CD14-positive monocyte (primary cell): ENCODE results near the gene CDKAL1. TPM values are rescaled to one million over a fixed set of nuclear protein-coding genes. Genes with fewer than 3 reads are reported as not detected.

Experiments used
- DNase-seq, 3 donors: peaks; one replicate each; pipeline ENCODE4 v3.0.0-alpha.2; 2011 to 2022
- H2AFZ ChIP-seq: 2 replicates; pipeline ENCODE4 v1.6.0; 2012; ENCODE audit warnings: mild to moderate bottlenecking, low read depth, low read length, inconsistent platforms; ENCODE audit not compliant: insufficient read depth, poor library complexity, severe bottlenecking
- H3K27ac ChIP-seq, 2 donors: 1 replicate in 1 of 2; 2 replicates in 1 of 2; pipeline ENCODE4 v1.5.1; 2012 to 2013; ENCODE audit warnings: low read length in 2 of 2, control low read depth in 1 of 2, inconsistent platforms in 1 of 2, low read depth in 1 of 2, mild to moderate bottlenecking in 1 of 2
- H3K27me3 ChIP-seq, 2 donors: one replicate each; pipeline versions ENCODE4 v1.6.0 to v1.6.1; 2011 to 2013; ENCODE audit warnings: low read length in 2 of 2; ENCODE audit not compliant: control insufficient read depth in 2 of 2, insufficient read depth in 2 of 2
- H3K36me3 ChIP-seq, 2 donors: replicated peaks in 1 of 2; 1 replicate in 1 of 2; 2 replicates in 1 of 2; pipeline versions ENCODE4 v1.5.1 to v1.6.1; 2012 to 2013; ENCODE audit warnings: low read length in 2 of 2, control low read depth in 1 of 2, inconsistent platforms in 1 of 2, mild to moderate bottlenecking in 1 of 2; ENCODE audit not compliant: insufficient read depth in 2 of 2, control insufficient read depth in 1 of 2
- H3K4me1 ChIP-seq, 2 donors: 1 replicate in 1 of 2; 2 replicates in 1 of 2; pipeline versions ENCODE4 v1.5.1 to v1.6.1; 2012 to 2013; ENCODE audit warnings: low read length in 2 of 2, control low read depth in 1 of 2, inconsistent platforms in 1 of 2, mild to moderate bottlenecking in 1 of 2, moderate library complexity in 1 of 2; ENCODE audit not compliant: insufficient read depth in 2 of 2, control insufficient read depth in 1 of 2
- H3K4me2 ChIP-seq: replicated peaks from 2 replicates; pipeline ENCODE3; 2012; ENCODE audit warnings: low read length, moderate library complexity, mild to moderate bottlenecking; ENCODE audit not compliant: poor library complexity, severe bottlenecking; ENCODE audit errors: extremely low read depth
- H3K4me3 ChIP-seq, 3 experiments: fragments of 200-600 bp in 1 of 3; sonication (generic) in 1 of 3; replicated peaks in 1 of 3; 1 replicate in 2 of 3; 2 replicates in 1 of 3; pipeline ENCODE4 v1.5.1; 2011 to 2013; ENCODE audit warnings: low read length in 3 of 3, mild to moderate bottlenecking in 3 of 3, control low read depth in 2 of 3, low read depth in 2 of 3, inconsistent platforms in 1 of 3, moderate library complexity in 1 of 3
- H3K79me2 ChIP-seq: 2 replicates; pipeline ENCODE4 v1.6.0; 2012; ENCODE audit warnings: mild to moderate bottlenecking, control low read depth, inconsistent platforms, low read length, moderate library complexity; ENCODE audit not compliant: insufficient read depth
- H3K9ac ChIP-seq: 2 replicates; pipeline ENCODE4 v1.6.0; 2017; ENCODE audit warnings: low read length, mild to moderate bottlenecking; ENCODE audit not compliant: insufficient read depth, poor library complexity, severe bottlenecking
- H3K9me3 ChIP-seq, 2 donors: replicated peaks in 1 of 2; 1 replicate in 1 of 2; 2 replicates in 1 of 2; pipeline versions ENCODE4 v1.5.1 to v1.6.1; 2012 to 2013; ENCODE audit warnings: low read length in 2 of 2, control low read depth in 1 of 2; ENCODE audit not compliant: control insufficient read depth in 1 of 2, insufficient read depth in 1 of 2
- H4K20me1 ChIP-seq: 2 replicates; pipeline ENCODE4 v1.6.0; 2012; ENCODE audit warnings: mild to moderate bottlenecking, low read length, control low read depth, moderate library complexity; ENCODE audit not compliant: insufficient read depth
- H3K27ac Mint-ChIP-seq, 7 donors: one replicate each; pipeline ENCODE4 v1.8.0; 2020; ENCODE audit warnings: mild to moderate bottlenecking in 7 of 7, mixed read lengths in 7 of 7, moderate library complexity in 6 of 7, inconsistent platforms in 2 of 7
- H3K27me3 Mint-ChIP-seq, 3 donors: one replicate each; pipeline ENCODE4 v1.8.0; 2021 to 2022; ENCODE audit warnings: low read depth in 3 of 3, mild to moderate bottlenecking in 3 of 3, mixed read lengths in 3 of 3, moderate library complexity in 3 of 3, inconsistent platforms in 1 of 3
- H3K36me3 Mint-ChIP-seq, 2 donors: one replicate each; pipeline ENCODE4 v1.8.0; 2020; ENCODE audit warnings: mixed read lengths in 2 of 2, inconsistent platforms in 1 of 2, mild to moderate bottlenecking in 1 of 2
- H3K4me1 Mint-ChIP-seq: one replicate; pipeline ENCODE4 v1.8.0; 2020; ENCODE audit warnings: mild to moderate bottlenecking, mixed read lengths
- H3K4me3 Mint-ChIP-seq, 2 donors: one replicate each; pipeline ENCODE4 v1.8.0; 2020; ENCODE audit warnings: mild to moderate bottlenecking in 2 of 2, mixed read lengths in 2 of 2, moderate library complexity in 1 of 2
- H3K9me3 Mint-ChIP-seq, 7 donors: one replicate each; pipeline ENCODE4 v1.8.0; 2020 to 2022; ENCODE audit warnings: mixed read lengths in 7 of 7, mild to moderate bottlenecking in 6 of 7, moderate library complexity in 6 of 7, inconsistent platforms in 2 of 7
- CTCF ChIP-seq: fragments of 200-600 bp; IDR thresholded peaks from one replicate; pipeline ENCODE4 v1.8.0; 2022; ENCODE audit warnings: antibody characterized with exemption, mild to moderate bottlenecking
- WGBS: methylation state at CpG from one replicate; pipeline ENCODE4 v1.1.5; 2013; ENCODE audit warnings: missing lambda C conversion rate; ENCODE audit not compliant: insufficient coverage; 5-methylcytosine and 5-hydroxymethylcytosine counted together
- intact Hi-C, 2 donors: fragments of 100-400 bp; cut with micrococcal nuclease; formaldehyde crosslinking; loops; one replicate each; pipeline versions ENCODE4 v1.15.0 to v1.15.1; 2023
- polyA plus RNA-seq, 3 donors: library from polyadenylated mRNA; depleted of rRNA in 1 of 3; unstranded in 2 of 3; stranded (reverse) in 1 of 3; fragments of 300-500 nt in 2 of 3; fragments of >200 nt in 1 of 3; fragmentation: Illumina TruSeq in 2 of 3; gene quantifications; 1 replicate in 2 of 3; 2 replicates in 1 of 3; pipeline ENCODE4 v1.2.3, GENCODE V29; 2012 to 2021

Gene CDKAL1
- polyA plus RNA-seq, 3 donors, result 3.2 to 12.4 (median 8.3) TPM

GRCh38 chr6:20572288-20572687 lies 38.0 kb downstream of the CDKAL1 start:
- intact Hi-C loops, result no loop called here
- Mint-ChIP-seq H3K4me3 (no peak overlapping the region), H3K27ac (peak overlapping the region in 1 of 7 donors; percentile 61), H3K9me3 (peaks cover 0 to 4% (median 0%) of the 10 kb centered on the region in 7 donors), H3K27me3 (no peaks in the 10 kb centered on the region), H3K36me3 (peaks cover 11 to 25% of the 10 kb centered on the region in 2 donors), H3K4me1 (peaks cover 14% of the 10 kb centered on the region)
- H3K4me3 ChIP-seq, result no peak overlapping the region
- H3K27me3 ChIP-seq, result no peaks in the 10 kb centered on the region
- peaks cover 5 to 13% of the 10 kb centered on the region in 2 donors for H3K36me3 ChIP-seq
- H3K79me2 ChIP-seq, result no peaks in the 10 kb centered on the region
- WGBS, result no CpG with 5 or more reads among the region's 2 CpGs
- H3K9me3 ChIP-seq, result no peaks in the 10 kb centered on the region
- no peak for TF ChIP-seq CTCF
- no peaks in the 10 kb centered on the region for H4K20me1 ChIP-seq
- H2AFZ ChIP-seq, result no peak overlapping the region
- H3K4me1 ChIP-seq, result peaks cover 2 to 10% of the 10 kb centered on the region in 2 donors
- no peak overlapping the region for H3K9ac ChIP-seq
- H3K4me2 ChIP-seq, result no peak overlapping the region
- no peak for DNase-seq
- peak overlapping the region in 1 of 2 donors; percentile 23 for H3K27ac ChIP-seq

DNA sequence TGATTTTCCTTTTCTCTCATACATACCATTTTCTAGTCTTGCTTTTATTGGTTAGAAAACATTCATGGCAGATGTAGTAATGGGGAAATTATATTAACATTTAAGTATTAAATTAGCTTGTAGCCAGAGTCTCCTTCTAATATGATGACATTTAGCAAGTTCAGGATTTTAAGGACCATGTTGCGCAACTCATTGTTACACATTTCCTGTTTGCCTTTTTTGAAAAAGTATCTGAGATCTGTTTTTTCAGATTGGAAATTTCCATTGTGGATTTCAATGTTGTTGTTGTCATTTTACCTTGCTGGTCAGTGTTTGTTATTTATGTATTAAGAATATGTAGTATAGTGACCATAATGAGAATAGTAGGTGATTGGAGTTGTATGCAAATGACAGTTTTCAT lies 38.7 kb downstream of the CDKAL1 start:
- peaks cover 14 to 27% of the 10 kb centered on the region in 2 donors for H3K36me3 Mint-ChIP-seq
- H3K4me1 Mint-ChIP-seq, result peaks cover 14% of the 10 kb centered on the region
- intact Hi-C loops, result no loop called here

More for the DNA sequence above, 38.7 kb downstream of the CDKAL1 start:
- Histone ChIP-seq H3K79me2 (no peaks in the 10 kb centered on the region), H4K20me1 (no peaks in the 10 kb centered on the region), H3K9ac (no peak overlapping the region), H3K27ac (no peak overlapping the region), H3K27me3 (no peaks in the 10 kb centered on the region), H3K4me3 (no peak overlapping the region), H3K36me3 (peaks cover 9 to 19% of the 10 kb centered on the region in 2 donors), H2AFZ (no peak overlapping the region), H3K4me1 (peaks cover 2 to 10% of the 10 kb centered on the region in 2 donors), H3K9me3 (no peaks in the 10 kb centered on the region), H3K4me2 (no peak overlapping the region)
- no peak for TF ChIP-seq CTCF
- Mint-ChIP-seq H3K4me3 (no peak overlapping the region), H3K9me3 (peaks cover 0 to under 1% (median 0%) of the 10 kb centered on the region in 7 donors), H3K27me3 (no peaks in the 10 kb centered on the region), H3K27ac (peak overlapping the region in 1 of 7 donors; percentile 46)
- no CpG with 5 or more reads among the region's 1 CpG for WGBS
- peak; percentile 36 to 69 (median 61) for DNase-seq
